Tibial nerve (tissue), 4 donors: ENCODE measurements around the gene GNAZ. TPM values are rescaled to one million over a fixed set of nuclear protein-coding genes. Genes with fewer than 3 reads are reported as not detected.

Experiments
- DNase-seq, 2 donors: peaks; one replicate each; pipeline ENCODE4 v3.0.0-alpha.2; 2019; ENCODE audit warnings: low spot score in 2 of 2
- H3K27ac ChIP-seq, 4 donors: fragments of 200-600 bp; sonication (generic) in 3 of 4; one replicate each; pipeline ENCODE4 v1.5.1; 2017 to 2019; ENCODE audit warnings: mild to moderate bottlenecking in 1 of 4
- H3K27me3 ChIP-seq, 2 donors: fragments of 200-600 bp; sonication (generic) in 1 of 2; one replicate each; pipeline versions ENCODE4 v1.5.1 to v1.6.0; 2017 to 2019
- H3K36me3 ChIP-seq, 3 donors: fragments of 200-600 bp; sonication (generic); one replicate each; pipeline ENCODE4 v1.5.1; 2018 to 2019
- H3K4me1 ChIP-seq, 4 donors: fragments of 200-600 bp; sonication (generic) in 3 of 4; one replicate each; pipeline ENCODE4 v1.5.1; 2017 to 2019
- H3K4me3 ChIP-seq, 4 donors: fragments of 200-600 bp; sonication (generic) in 3 of 4; one replicate each; pipeline ENCODE4 v1.5.1; 2017 to 2019; ENCODE audit warnings: mild to moderate bottlenecking in 1 of 4, moderate library complexity in 1 of 4
- H3K9me3 ChIP-seq, 4 donors: fragments of 200-600 bp; sonication (generic) in 3 of 4; one replicate each; pipeline ENCODE4 v1.5.1; 2017 to 2019
- EP300 ChIP-seq, 2 donors: sonication (generic); formaldehyde crosslinking; IDR thresholded peaks; one replicate each; pipeline ENCODE4 v1.6.1; 2017; ENCODE audit warnings: antibody characterized with exemption in 2 of 2, mild to moderate bottlenecking in 1 of 2
- POLR2A ChIP-seq, 2 donors: fragments of 450-650 bp; IDR thresholded peaks; one replicate each; pipeline ENCODE4 v1.6.1; 2017; ENCODE audit warnings: antibody characterized with exemption in 2 of 2, mild to moderate bottlenecking in 2 of 2, moderate library complexity in 2 of 2
- WGBS, 2 donors: methylation state at CpG; one replicate each; pipeline ENCODE4 v1.1.5; 2018; 5-methylcytosine and 5-hydroxymethylcytosine counted together
- total RNA-seq, 4 donors: library from RNA; depleted of rRNA; stranded (reverse); fragments of >200 nt; gene quantifications; one replicate each; pipeline ENCODE4 v1.1.0, GENCODE V29; 2016
- TF ChIP-seq, protein P1 (sequence below), 5 experiments: fragments of 200-600 bp in 3 of 5; fragments of 450-650 bp in 2 of 5; sonication (generic) in 3 of 5; IDR thresholded peaks; one replicate each; pipeline ENCODE4 v1.5.1; 2016 to 2019; ENCODE audit warnings: antibody characterized with exemption in 5 of 5, mild to moderate bottlenecking in 3 of 5, moderate library complexity in 2 of 5

Gene GNAZ
- total RNA-seq, 4 donors from 2014 or later, result 14.1 to 20.1 (median 18.0) TPM

DNA sequence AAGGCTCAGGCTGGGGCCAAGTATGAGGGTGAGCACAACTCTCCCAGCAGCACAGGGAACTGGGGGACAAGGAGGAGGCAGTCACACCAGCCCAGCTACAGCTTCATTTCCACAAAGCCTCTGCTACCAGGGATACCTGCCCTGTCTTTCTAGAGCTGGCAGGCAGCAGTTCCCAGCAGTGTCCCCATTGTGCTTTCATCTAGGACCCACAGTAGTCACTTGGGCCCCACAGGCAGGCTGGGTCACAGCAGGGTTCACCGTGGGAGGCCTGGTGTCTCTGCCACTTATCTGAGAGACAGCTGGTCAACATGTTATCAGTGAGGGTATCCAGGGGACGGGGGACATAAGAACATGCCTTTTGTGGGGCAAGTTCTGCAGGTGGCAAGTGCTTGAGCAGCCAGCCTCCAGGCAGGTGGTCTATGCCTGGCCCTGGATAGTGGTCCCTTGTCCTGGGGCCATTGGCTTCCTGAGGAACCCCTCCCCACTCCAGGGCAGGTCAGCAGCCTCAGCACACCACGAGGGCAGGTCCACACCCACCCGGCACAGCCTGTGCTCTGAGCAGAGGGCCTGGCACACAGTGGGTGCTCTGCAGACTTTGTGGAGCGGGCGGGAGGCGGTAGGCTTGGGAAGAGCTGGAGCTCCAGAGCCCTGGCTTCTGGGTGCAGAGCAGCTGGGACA lies 29.9 kb downstream of the GNAZ start:
- H3K27me3 ChIP-seq, result no peaks in the 10 kb centered on the region
- WGBS, 2 donors, result 86 to 94% methylated on average over 5 to 7 of the region's 7 CpGs
- no peak overlapping the region for H3K4me3 ChIP-seq
- TF ChIP-seq, protein P1, sequence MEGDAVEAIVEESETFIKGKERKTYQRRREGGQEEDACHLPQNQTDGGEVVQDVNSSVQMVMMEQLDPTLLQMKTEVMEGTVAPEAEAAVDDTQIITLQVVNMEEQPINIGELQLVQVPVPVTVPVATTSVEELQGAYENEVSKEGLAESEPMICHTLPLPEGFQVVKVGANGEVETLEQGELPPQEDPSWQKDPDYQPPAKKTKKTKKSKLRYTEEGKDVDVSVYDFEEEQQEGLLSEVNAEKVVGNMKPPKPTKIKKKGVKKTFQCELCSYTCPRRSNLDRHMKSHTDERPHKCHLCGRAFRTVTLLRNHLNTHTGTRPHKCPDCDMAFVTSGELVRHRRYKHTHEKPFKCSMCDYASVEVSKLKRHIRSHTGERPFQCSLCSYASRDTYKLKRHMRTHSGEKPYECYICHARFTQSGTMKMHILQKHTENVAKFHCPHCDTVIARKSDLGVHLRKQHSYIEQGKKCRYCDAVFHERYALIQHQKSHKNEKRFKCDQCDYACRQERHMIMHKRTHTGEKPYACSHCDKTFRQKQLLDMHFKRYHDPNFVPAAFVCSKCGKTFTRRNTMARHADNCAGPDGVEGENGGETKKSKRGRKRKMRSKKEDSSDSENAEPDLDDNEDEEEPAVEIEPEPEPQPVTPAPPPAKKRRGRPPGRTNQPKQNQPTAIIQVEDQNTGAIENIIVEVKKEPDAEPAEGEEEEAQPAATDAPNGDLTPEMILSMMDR (IDR thresholded peaks at IDR 0.05), result no peak
- TF ChIP-seq POLR2A (IDR thresholded peaks at IDR 0.05) (no peak), EP300 (IDR thresholded peaks at IDR 0.05) (no peak)
- peaks cover 0 to 42% (median 10%) of the 10 kb centered on the region in 4 donors for H3K4me1 ChIP-seq
- H3K36me3 ChIP-seq, result peaks cover 0 to 14% (median 0%) of the 10 kb centered on the region in 3 donors
- H3K9me3 ChIP-seq, result no peaks in the 10 kb centered on the region
- DNase-seq, result no peak
- H3K27ac ChIP-seq, result peak overlapping the region in 1 of 4 donors; percentile 80

- H3K27ac ChIP-seq, result no peak overlapping the region
- H3K36me3 ChIP-seq, result peaks cover 0 to 2% (median 0%) of the 10 kb centered on the region in 3 donors
- TF ChIP-seq, protein P1 (IDR thresholded peaks at IDR 0.05), result no peak
- TF ChIP-seq EP300 (IDR thresholded peaks at IDR 0.05) (no peak), POLR2A (IDR thresholded peaks at IDR 0.05) (no peak)
- H3K4me3 ChIP-seq, result no peak overlapping the region
- H3K27me3 ChIP-seq, result no peaks in the 10 kb centered on the region
- WGBS, 2 donors, result 96 to 100% methylated on average over 1 to 3 of the region's 3 CpGs
- no peak for DNase-seq
- H3K9me3 ChIP-seq, result no peaks in the 10 kb centered on the region
- H3K4me1 ChIP-seq, result peaks cover 0 to 42% (median 10%) of the 10 kb centered on the region in 4 donors
Measured at GRCh38 chr22:23101524-23101923, 31.2 kb downstream of the GNAZ start.

GRCh38 chr22:23102002-23102655 lies 31.8 kb downstream of the GNAZ start:
- H3K36me3 ChIP-seq, result no peaks in the 10 kb centered on the region
- H3K4me3 ChIP-seq, result no peak overlapping the region
- H3K9me3 ChIP-seq, result no peaks in the 10 kb centered on the region
- no peak for DNase-seq
- H3K4me1 ChIP-seq, result peaks cover 0 to 39% (median 10%) of the 10 kb centered on the region in 4 donors
- H3K27ac ChIP-seq, result no peak overlapping the region
- TF ChIP-seq POLR2A (IDR thresholded peaks at IDR 0.05), result no peak
- TF ChIP-seq, protein P1 (IDR thresholded peaks at IDR 0.05), result no peak
- no peak for TF ChIP-seq EP300 (IDR thresholded peaks at IDR 0.05)
- H3K27me3 ChIP-seq, result no peaks in the 10 kb centered on the region
- WGBS, 2 donors, result 88 to 92% methylated on average over 8 to 10 of the region's 10 CpGs

GRCh38 chr22:23102776-23103175 lies 32.5 kb downstream of the GNAZ start:
- no peak for TF ChIP-seq POLR2A (IDR thresholded peaks at IDR 0.05)
- no peak for TF ChIP-seq EP300 (IDR thresholded peaks at IDR 0.05)
- TF ChIP-seq, protein P1 (IDR thresholded peaks at IDR 0.05), result no peak
- 63 to 81% methylated on average over 3 of the region's 3 CpGs for WGBS, 2 donors
- no peaks in the 10 kb centered on the region for H3K27me3 ChIP-seq

More at GRCh38 chr22:23102776-23103175, 32.5 kb downstream of the GNAZ start:
- no peaks in the 10 kb centered on the region for H3K9me3 ChIP-seq
- H3K36me3 ChIP-seq, result no peaks in the 10 kb centered on the region
- DNase-seq, result no peak
- H3K27ac ChIP-seq, result no peak overlapping the region
- peaks cover 0 to 33% (median 10%) of the 10 kb centered on the region in 4 donors for H3K4me1 ChIP-seq
- no peak overlapping the region for H3K4me3 ChIP-seq
